Endothelial cell of umbilical vein (primary cell): ENCODE measurements around the gene STIMATE.

Experiments
- GATA2 ChIP-seq: IDR thresholded peaks from 2 replicates; pipeline ENCODE4 v1.7.0; 2011; ENCODE audit warnings: low read depth, mild to moderate bottlenecking, moderate library complexity, mixed read lengths, low read length; ENCODE audit not compliant: insufficient read length, insufficient read depth
- POLR2AphosphoS5 ChIP-seq: IDR thresholded peaks from 2 replicates; pipeline ENCODE4 v1.6.1; 2012; ENCODE audit warnings: low read depth, mild to moderate bottlenecking, control low read depth, low read length, moderate library complexity; ENCODE audit not compliant: insufficient read depth
- TF ChIP-seq, protein P1 (sequence below), 2 donors: IDR thresholded peaks; 1 replicate in 1 of 2; 2 replicates in 1 of 2; pipeline ENCODE4 v1.5.1; 2011; ENCODE audit warnings: low read length in 2 of 2, mild to moderate bottlenecking in 2 of 2, moderate library complexity in 2 of 2, control low read depth in 1 of 2, inconsistent platforms in 1 of 2, low read depth in 1 of 2; ENCODE audit not compliant: insufficient read depth in 1 of 2; ENCODE audit errors: extremely low read depth in 1 of 2

DNA sequence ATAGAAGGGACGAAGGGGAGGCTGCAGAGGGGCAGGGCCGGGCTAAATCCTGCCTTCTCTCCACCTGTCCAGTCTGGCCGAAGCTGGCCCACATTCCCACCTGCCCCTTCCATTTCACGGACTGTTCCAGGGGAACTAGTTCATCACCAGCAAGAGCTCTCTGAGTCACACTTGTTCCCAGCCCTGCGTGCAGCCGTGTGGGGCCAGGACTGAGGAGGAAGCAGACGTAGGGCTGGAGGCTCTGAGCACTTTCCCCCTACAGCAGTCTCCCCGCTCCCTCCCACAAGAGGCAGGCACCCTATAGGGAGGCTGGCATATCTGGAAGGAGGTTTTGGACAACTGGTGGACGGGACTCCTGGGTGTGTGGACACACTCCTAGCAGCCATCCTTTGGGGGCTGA is 69.9 kb downstream of the STIMATE start:
- TF ChIP-seq, protein P1, sequence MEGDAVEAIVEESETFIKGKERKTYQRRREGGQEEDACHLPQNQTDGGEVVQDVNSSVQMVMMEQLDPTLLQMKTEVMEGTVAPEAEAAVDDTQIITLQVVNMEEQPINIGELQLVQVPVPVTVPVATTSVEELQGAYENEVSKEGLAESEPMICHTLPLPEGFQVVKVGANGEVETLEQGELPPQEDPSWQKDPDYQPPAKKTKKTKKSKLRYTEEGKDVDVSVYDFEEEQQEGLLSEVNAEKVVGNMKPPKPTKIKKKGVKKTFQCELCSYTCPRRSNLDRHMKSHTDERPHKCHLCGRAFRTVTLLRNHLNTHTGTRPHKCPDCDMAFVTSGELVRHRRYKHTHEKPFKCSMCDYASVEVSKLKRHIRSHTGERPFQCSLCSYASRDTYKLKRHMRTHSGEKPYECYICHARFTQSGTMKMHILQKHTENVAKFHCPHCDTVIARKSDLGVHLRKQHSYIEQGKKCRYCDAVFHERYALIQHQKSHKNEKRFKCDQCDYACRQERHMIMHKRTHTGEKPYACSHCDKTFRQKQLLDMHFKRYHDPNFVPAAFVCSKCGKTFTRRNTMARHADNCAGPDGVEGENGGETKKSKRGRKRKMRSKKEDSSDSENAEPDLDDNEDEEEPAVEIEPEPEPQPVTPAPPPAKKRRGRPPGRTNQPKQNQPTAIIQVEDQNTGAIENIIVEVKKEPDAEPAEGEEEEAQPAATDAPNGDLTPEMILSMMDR (IDR thresholded peaks at IDR 0.05; ENCODE audit: extremely low read depth in 1 of 2, insufficient read depth in 1 of 2, low read depth in 1 of 2, low read length in 2 of 2): no peak
- TF ChIP-seq POLR2AphosphoS5 (no peak), GATA2 (no peak)
